HepG2 (cell line): ENCODE measurements around the gene FANCE. TPM values are rescaled to one million over a fixed set of nuclear protein-coding genes. Genes with fewer than 3 reads are reported as not detected.

Source experiments
- CEBPB ChIP-seq: IDR thresholded peaks from 2 replicates; pipeline ENCODE4 v1.6.1; 2011; ENCODE audit warnings: low read depth, low read length, improper control_type of control experiment, borderline replicate concordance
- CEBPG ChIP-seq: IDR thresholded peaks from 2 replicates; pipeline ENCODE4 v1.6.1; 2016
- EHMT2 ChIP-seq: fragments of 200-600 bp; sonication (generic); IDR thresholded peaks from 2 replicates; pipeline ENCODE4 v1.7.0; 2017; ENCODE audit warnings: antibody characterized with exemption, low read depth, low read length, borderline replicate concordance
- GPN1 ChIP-seq: sonication (generic); formaldehyde crosslinking; IDR thresholded peaks from 2 replicates; pipeline ENCODE4 v1.5.1; 2020; ENCODE audit warnings: missing genetic modification reagents, borderline replicate concordance
- HES4 ChIP-seq: sonication (generic); formaldehyde crosslinking; IDR thresholded peaks from 2 replicates; pipeline ENCODE4 v1.9.0; 2021; ENCODE audit warnings: mild to moderate bottlenecking, missing genetic modification reagents, borderline replicate concordance
- HNRNPLL ChIP-seq: fragments of 200-400 bp; formaldehyde crosslinking; IDR thresholded peaks from 2 replicates; pipeline ENCODE4 v1.6.1; 2017; ENCODE audit warnings: mild to moderate bottlenecking, low read depth, low read length; ENCODE audit not compliant: poor library complexity, severe bottlenecking
- KDM6A ChIP-seq: IDR thresholded peaks from 2 replicates; pipeline ENCODE4 v1.6.1; 2016; ENCODE audit warnings: low read depth
- PAXIP1 ChIP-seq: sonication (generic); formaldehyde crosslinking; conservative IDR thresholded peaks from 2 replicates; pipeline ENCODE4 v1.4.0; 2020; ENCODE audit warnings: mild to moderate bottlenecking, missing genetic modification reagents, moderate library complexity
- SNAI1 ChIP-seq: sonication (generic); formaldehyde crosslinking; IDR thresholded peaks from 2 replicates; pipeline ENCODE4 v1.5.0; 2020; ENCODE audit warnings: mild to moderate bottlenecking, missing genetic modification reagents, borderline replicate concordance
- ZNF547 ChIP-seq: sonication (generic); formaldehyde crosslinking; IDR thresholded peaks from 2 replicates; pipeline ENCODE4 v1.5.1; 2020; ENCODE audit warnings: mild to moderate bottlenecking, missing genetic modification reagents
- ZNF619 ChIP-seq: sonication (generic); formaldehyde crosslinking; IDR thresholded peaks from 2 replicates; pipeline ENCODE4 v1.4.0; 2020; ENCODE audit warnings: mild to moderate bottlenecking, missing genetic modification reagents
- ZNF674 ChIP-seq: sonication (generic); formaldehyde crosslinking; IDR thresholded peaks from 2 replicates; pipeline ENCODE4 v1.5.0; 2020; ENCODE audit warnings: low read depth, mild to moderate bottlenecking, missing genetic modification reagents
- ZSCAN20 ChIP-seq: sonication (generic); formaldehyde crosslinking; IDR thresholded peaks from 2 replicates; pipeline ENCODE4 v1.4.0; 2020; ENCODE audit warnings: missing genetic modification reagents, mild to moderate bottlenecking, borderline replicate concordance
- polyA plus RNA-seq, 8 experiments: library from polyadenylated mRNA; depleted of rRNA in 3 of 8; stranded (reverse) in 7 of 8; unstranded in 1 of 8; fragments of >200 nt; fragmentation: Illumina TruSeq in 4 of 8; extraction: Trizol in 4 of 8; gene quantifications; 2 replicates each; pipeline versions ENCODE4 v1.2.1 to v1.2.3, GENCODE V29; 2011 to 2016; ENCODE audit warnings: low read depth in 4 of 8, missing spikeins in 1 of 8, mixed read lengths in 1 of 8; ENCODE audit not compliant: insufficient read depth in 1 of 8
- total RNA-seq, 5 experiments: library from RNA; depleted of rRNA; stranded (reverse); fragments of >200 nt; fragmentation: Illumina TruSeq; extraction: Trizol; gene quantifications; 2 replicates each; pipeline ENCODE4 v1.2.3, GENCODE V29; 2016; ENCODE audit warnings: low read depth in 1 of 5
- TF ChIP-seq, protein P1 (sequence below): sonication (generic); formaldehyde crosslinking; IDR thresholded peaks from 2 replicates; pipeline ENCODE4 v1.4.0; 2020; ENCODE audit warnings: mild to moderate bottlenecking, missing genetic modification reagents, borderline replicate concordance
- TF ChIP-seq, protein P2 (sequence below), 2 experiments: sonication (generic) in 1 of 2; formaldehyde crosslinking in 1 of 2; IDR thresholded peaks; 2 replicates each; pipeline versions ENCODE4 v1.5.1 to v1.6.1; 2011 to 2020; ENCODE audit warnings: borderline replicate concordance in 1 of 2, low read depth in 1 of 2, low read length in 1 of 2, mild to moderate bottlenecking in 1 of 2, missing genetic modification reagents in 1 of 2, moderate library complexity in 1 of 2
- TF ChIP-seq, protein P3 (sequence below): sonication (generic); formaldehyde crosslinking; IDR thresholded peaks from 2 replicates; pipeline ENCODE4 v1.5.1; 2020; ENCODE audit warnings: missing genetic modification reagents, mild to moderate bottlenecking, borderline replicate concordance

FANCE gene
- total and polyA plus RNA-seq, 2 of the 13 experiments (the other 11 are each of a cell fraction or from before 2014, with no cell fraction given), result 7.1 to 11.2 TPM

DNA sequence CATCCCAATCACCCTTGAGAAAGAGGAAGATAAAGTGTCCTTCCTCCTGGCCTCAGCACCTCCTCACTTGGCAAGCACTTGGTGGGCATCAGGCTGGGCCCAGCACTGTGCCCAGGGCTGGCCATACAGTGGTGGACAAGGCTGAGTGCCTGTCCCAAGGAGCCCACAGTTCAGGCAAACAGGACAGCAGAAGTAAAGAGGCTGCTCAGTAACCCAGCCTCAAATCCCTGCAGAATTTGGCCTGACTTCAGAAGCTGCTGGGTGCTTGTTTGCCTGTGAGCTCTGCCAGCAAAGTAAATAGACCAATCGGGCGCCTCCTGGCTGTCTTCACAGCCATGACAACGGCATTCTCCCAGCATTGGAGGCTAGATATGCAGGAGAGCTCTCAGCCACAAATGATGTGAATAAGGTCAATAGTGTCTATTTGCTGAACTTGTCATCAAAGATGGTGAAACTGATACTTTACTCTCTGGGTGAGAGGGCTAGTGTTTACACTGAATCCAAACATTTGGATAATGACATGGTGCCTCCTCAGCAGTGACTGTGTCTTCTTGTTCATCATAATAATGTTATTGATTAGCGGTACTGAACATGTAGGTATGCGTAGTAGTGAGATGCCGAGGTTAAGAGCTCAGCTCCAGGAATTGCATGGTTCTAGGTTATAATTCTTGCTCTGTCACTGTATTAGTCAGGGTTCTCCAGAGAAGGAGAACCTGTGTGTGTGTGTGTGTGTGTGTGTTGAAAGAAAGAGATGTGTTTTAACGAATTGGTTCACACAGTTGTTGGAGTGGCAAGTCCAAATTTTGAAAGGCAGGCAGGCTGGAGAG lies 36.9 kb upstream of the FANCE start (continued):
- TF ChIP-seq, protein P1, sequence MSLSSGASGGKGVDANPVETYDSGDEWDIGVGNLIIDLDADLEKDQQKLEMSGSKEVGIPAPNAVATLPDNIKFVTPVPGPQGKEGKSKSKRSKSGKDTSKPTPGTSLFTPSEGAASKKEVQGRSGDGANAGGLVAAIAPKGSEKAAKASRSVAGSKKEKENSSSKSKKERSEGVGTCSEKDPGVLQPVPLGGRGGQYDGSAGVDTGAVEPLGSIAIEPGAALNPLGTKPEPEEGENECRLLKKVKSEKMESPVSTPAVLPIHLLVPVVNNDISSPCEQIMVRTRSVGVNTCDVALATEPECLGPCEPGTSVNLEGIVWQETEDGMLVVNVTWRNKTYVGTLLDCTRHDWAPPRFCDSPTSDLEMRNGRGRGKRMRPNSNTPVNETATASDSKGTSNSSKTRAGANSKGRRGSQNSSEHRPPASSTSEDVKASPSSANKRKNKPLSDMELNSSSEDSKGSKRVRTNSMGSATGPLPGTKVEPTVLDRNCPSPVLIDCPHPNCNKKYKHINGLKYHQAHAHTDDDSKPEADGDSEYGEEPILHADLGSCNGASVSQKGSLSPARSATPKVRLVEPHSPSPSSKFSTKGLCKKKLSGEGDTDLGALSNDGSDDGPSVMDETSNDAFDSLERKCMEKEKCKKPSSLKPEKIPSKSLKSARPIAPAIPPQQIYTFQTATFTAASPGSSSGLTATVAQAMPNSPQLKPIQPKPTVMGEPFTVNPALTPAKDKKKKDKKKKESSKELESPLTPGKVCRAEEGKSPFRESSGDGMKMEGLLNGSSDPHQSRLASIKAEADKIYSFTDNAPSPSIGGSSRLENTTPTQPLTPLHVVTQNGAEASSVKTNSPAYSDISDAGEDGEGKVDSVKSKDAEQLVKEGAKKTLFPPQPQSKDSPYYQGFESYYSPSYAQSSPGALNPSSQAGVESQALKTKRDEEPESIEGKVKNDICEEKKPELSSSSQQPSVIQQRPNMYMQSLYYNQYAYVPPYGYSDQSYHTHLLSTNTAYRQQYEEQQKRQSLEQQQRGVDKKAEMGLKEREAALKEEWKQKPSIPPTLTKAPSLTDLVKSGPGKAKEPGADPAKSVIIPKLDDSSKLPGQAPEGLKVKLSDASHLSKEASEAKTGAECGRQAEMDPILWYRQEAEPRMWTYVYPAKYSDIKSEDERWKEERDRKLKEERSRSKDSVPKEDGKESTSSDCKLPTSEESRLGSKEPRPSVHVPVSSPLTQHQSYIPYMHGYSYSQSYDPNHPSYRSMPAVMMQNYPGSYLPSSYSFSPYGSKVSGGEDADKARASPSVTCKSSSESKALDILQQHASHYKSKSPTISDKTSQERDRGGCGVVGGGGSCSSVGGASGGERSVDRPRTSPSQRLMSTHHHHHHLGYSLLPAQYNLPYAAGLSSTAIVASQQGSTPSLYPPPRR, result peak; percentile 100
- peak; percentile 81 for TF ChIP-seq CEBPB
- no peak for TF ChIP-seq HNRNPLL
- TF ChIP-seq KDM6A (CRISPR knock-in tag), result peak; percentile 83
- no peak for TF ChIP-seq GPN1 (CRISPR knock-in tag)
- no peak for TF ChIP-seq ZSCAN20 (CRISPR knock-in tag)
- TF ChIP-seq ZNF619 (CRISPR knock-in tag), result no peak; the same call in 1 of the 2 replicates
- no peak for TF ChIP-seq HES4 (CRISPR knock-in tag)
- 0 out of 2 replicates have a peak, but pooled peaks have one; percentile 40 for TF ChIP-seq SNAI1 (CRISPR knock-in tag)
- TF ChIP-seq CEBPG (CRISPR knock-in tag), result peak; percentile 86
- no peak; the same call in 1 of the 2 replicates for TF ChIP-seq EHMT2
- peak; percentile 97 for TF ChIP-seq PAXIP1
- TF ChIP-seq, protein P2, sequence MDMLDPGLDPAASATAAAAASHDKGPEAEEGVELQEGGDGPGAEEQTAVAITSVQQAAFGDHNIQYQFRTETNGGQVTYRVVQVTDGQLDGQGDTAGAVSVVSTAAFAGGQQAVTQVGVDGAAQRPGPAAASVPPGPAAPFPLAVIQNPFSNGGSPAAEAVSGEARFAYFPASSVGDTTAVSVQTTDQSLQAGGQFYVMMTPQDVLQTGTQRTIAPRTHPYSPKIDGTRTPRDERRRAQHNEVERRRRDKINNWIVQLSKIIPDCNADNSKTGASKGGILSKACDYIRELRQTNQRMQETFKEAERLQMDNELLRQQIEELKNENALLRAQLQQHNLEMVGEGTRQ (IDR thresholded peaks at IDR 0.05; ENCODE audit: low read depth, low read length), result no peak
- TF ChIP-seq, protein P2 (CRISPR knock-in tag; IDR thresholded peaks at IDR 0.05; ENCODE audit: borderline replicate concordance), result 0 out of 2 replicates have a peak, but pooled peaks have one; percentile 33
- no peak for TF ChIP-seq ZNF674
- TF ChIP-seq, protein P3, sequence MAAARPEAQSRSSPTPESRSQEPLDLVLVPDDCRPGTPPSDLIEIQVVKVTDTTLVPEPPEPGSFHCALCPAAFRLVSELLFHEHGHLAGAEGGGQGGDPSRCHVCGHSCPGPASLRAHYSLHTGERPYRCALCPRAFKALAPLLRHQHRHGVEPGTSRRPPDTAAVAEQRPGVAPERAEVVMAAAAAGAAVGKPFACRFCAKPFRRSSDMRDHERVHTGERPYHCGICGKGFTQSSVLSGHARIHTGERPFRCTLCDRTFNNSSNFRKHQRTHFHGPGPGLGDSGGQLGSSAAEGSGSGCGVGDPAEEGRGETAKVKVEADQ (CRISPR knock-in tag), result peak; percentile 79
- peak; percentile 85 for TF ChIP-seq ZNF547 (CRISPR knock-in tag)
